Esophagus muscularis mucosa (tissue), 4 donors: Measurements from ENCODE around the gene WEE1. TPM values are rescaled to one million over a fixed set of nuclear protein-coding genes. Genes with fewer than 3 reads are reported as not detected.

ENCODE experiments used
- DNase-seq: peaks from one replicate; pipeline ENCODE4 v3.0.0-alpha.2; 2017; ENCODE audit errors: extremely low spot score
- H3K27ac ChIP-seq, 4 donors: fragments of 200-600 bp; sonication (generic); replicated peaks in 1 of 4; 1 replicate in 3 of 4; 2 replicates in 1 of 4; pipeline ENCODE4 v1.5.1; 2016 to 2019; ENCODE audit warnings: mild to moderate bottlenecking in 1 of 4
- H3K27me3 ChIP-seq, 4 donors: fragments of 200-600 bp; sonication (generic); one replicate each; pipeline versions ENCODE4 v1.5.1 to v1.6.0; 2016 to 2019
- H3K36me3 ChIP-seq, 4 donors: fragments of 200-600 bp; sonication (generic); one replicate each; pipeline ENCODE4 v1.5.1; 2016 to 2019
- H3K4me1 ChIP-seq, 4 donors: fragments of 200-600 bp; sonication (generic); one replicate each; pipeline ENCODE4 v1.5.1; 2016 to 2019
- H3K4me3 ChIP-seq, 4 donors: fragments of 200-600 bp; sonication (generic); 1 replicate in 2 of 4; 2 replicates in 2 of 4; pipeline ENCODE4 v1.5.1; 2016 to 2019; ENCODE audit warnings: mild to moderate bottlenecking in 4 of 4, moderate library complexity in 1 of 4
- H3K9me3 ChIP-seq, 4 donors: fragments of 200-600 bp; sonication (generic); 1 replicate in 3 of 4; 2 replicates in 1 of 4; pipeline ENCODE4 v1.5.1; 2016 to 2019
- CTCF ChIP-seq, 3 experiments: fragments of 200-600 bp in 2 of 3; fragments of 450-650 bp in 1 of 3; sonication (generic) in 2 of 3; IDR thresholded peaks; one replicate each; pipeline ENCODE4 v1.5.1; 2017 to 2019; ENCODE audit warnings: antibody characterized with exemption in 3 of 3, mild to moderate bottlenecking in 2 of 3, moderate library complexity in 1 of 3
- EP300 ChIP-seq: sonication (generic); formaldehyde crosslinking; IDR thresholded peaks from one replicate; pipeline ENCODE4 v1.6.1; 2017; ENCODE audit warnings: antibody characterized with exemption
- POLR2A ChIP-seq: fragments of 450-650 bp; IDR thresholded peaks from one replicate; pipeline ENCODE4 v1.6.1; 2017; ENCODE audit warnings: antibody characterized with exemption, moderate library complexity, mild to moderate bottlenecking, low read depth
- POLR2AphosphoS5 ChIP-seq, 2 donors: sonication (generic); formaldehyde crosslinking; IDR thresholded peaks; one replicate each; pipeline ENCODE4 v1.6.1; 2017; ENCODE audit warnings: antibody characterized with exemption in 2 of 2
- WGBS: methylation state at CpG from one replicate; pipeline ENCODE4 v1.1.5; 2018; 5-methylcytosine and 5-hydroxymethylcytosine counted together
- intact Hi-C: fragments of 100-400 bp; cut with DNase I; formaldehyde crosslinking; loops from one replicate; pipeline ENCODE4 v1.15.1; 2023
- total RNA-seq, 4 donors: library from RNA; depleted of rRNA; stranded (reverse); fragments of >200 nt; gene quantifications; one replicate each; pipeline versions ENCODE4 v1.1.0 to v1.2.1, GENCODE V29; 2016

WEE1 gene
- total RNA-seq, 4 donors from 2014 or later, result 34.5 to 55.6 (median 41.6) TPM

GRCh38 chr11:9594267-9595046 lies 21.0 kb downstream of the WEE1 start:
- DNase-seq, result no peak
- no peaks in the 10 kb centered on the region for H3K9me3 ChIP-seq
- WGBS, result 80% methylated on average over 11 of the region's 11 CpGs
- peaks cover 0 to 8% (median 6%) of the 10 kb centered on the region in 4 donors for H3K36me3 ChIP-seq
- H3K4me3 ChIP-seq, result no peak overlapping the region
- H3K27me3 ChIP-seq, result no peaks in the 10 kb centered on the region
- no peaks in the 10 kb centered on the region for H3K4me1 ChIP-seq
- TF ChIP-seq EP300 (no peak), POLR2A (no peak), POLR2AphosphoS5 (IDR thresholded peaks at IDR 0.05) (no peak), CTCF (IDR thresholded peaks at IDR 0.05) (no peak)
- H3K27ac ChIP-seq, result no peak overlapping the region
- intact Hi-C loops, result no loop called here

- H3K36me3 ChIP-seq, result no peaks in the 10 kb centered on the region
- intact Hi-C loops, result no loop called here
Observed at GRCh38 chr11:9596926-9597464, 23.5 kb downstream of the WEE1 start.

GRCh38 chr11:9600166-9600565 lies 26.7 kb downstream of the WEE1 start:
- H3K36me3 ChIP-seq, result no peaks in the 10 kb centered on the region
- intact Hi-C loops, result no loop called here
- no peak for TF ChIP-seq POLR2AphosphoS5 (IDR thresholded peaks at IDR 0.05)
- no peak for TF ChIP-seq CTCF (IDR thresholded peaks at IDR 0.05)
- no peak for TF ChIP-seq EP300
- no peak for TF ChIP-seq POLR2A
- peak; percentile 62 for DNase-seq
- H3K4me1 ChIP-seq, result peaks cover 0 to 7% (median 3%) of the 10 kb centered on the region in 4 donors
- H3K27ac ChIP-seq, result no peak overlapping the region
- H3K9me3 ChIP-seq, result no peaks in the 10 kb centered on the region
- H3K27me3 ChIP-seq, result no peaks in the 10 kb centered on the region
- 79% methylated on average over 2 of the region's 2 CpGs for WGBS
- no peak overlapping the region for H3K4me3 ChIP-seq

More at GRCh38 chr11:9596926-9597464, 23.5 kb downstream of the WEE1 start:
- DNase-seq, result peak; percentile 34
- 90% methylated on average over 4 of the region's 4 CpGs for WGBS
- Histone ChIP-seq H3K27ac (no peak overlapping the region), H3K4me3 (no peak overlapping the region), H3K9me3 (no peaks in the 10 kb centered on the region), H3K4me1 (peaks cover 0 to 7% (median 3%) of the 10 kb centered on the region in 4 donors), H3K27me3 (no peaks in the 10 kb centered on the region)
- TF ChIP-seq POLR2A, result no peak
- TF ChIP-seq POLR2AphosphoS5 (IDR thresholded peaks at IDR 0.05), result no peak
- TF ChIP-seq EP300, result no peak
- no peak for TF ChIP-seq CTCF (IDR thresholded peaks at IDR 0.05)

GRCh38 chr11:9600644-9601036 lies 27.2 kb downstream of the WEE1 start:
- 96% methylated on average over 4 of the region's 4 CpGs for WGBS
- Histone ChIP-seq H3K27me3 (no peaks in the 10 kb centered on the region), H3K4me3 (no peak overlapping the region), H3K4me1 (peaks cover 0 to 7% (median 3%) of the 10 kb centered on the region in 4 donors), H3K27ac (no peak overlapping the region), H3K9me3 (no peaks in the 10 kb centered on the region), H3K36me3 (no peaks in the 10 kb centered on the region)
- TF ChIP-seq POLR2AphosphoS5 (IDR thresholded peaks at IDR 0.05), result no peak
- no peak for TF ChIP-seq CTCF (IDR thresholded peaks at IDR 0.05)
- peak; percentile 14 for DNase-seq
- intact Hi-C loops, result no loop called here
